Endodermal cell (in vitro differentiated cells): Measurements from ENCODE around the gene PTPRO. TPM values are rescaled to one million over a fixed set of nuclear protein-coding genes. Genes with fewer than 3 reads are reported as not detected.

Experiments
- DNase-seq: peaks from one replicate; pipeline ENCODE4 v3.0.0-alpha.2; 2017
- H3K27ac ChIP-seq: 2 replicates; pipeline ENCODE4 v1.5.1; 2013; ENCODE audit warnings: mild to moderate bottlenecking, low read depth, low read length, moderate library complexity
- H3K27me3 ChIP-seq: 2 replicates; pipeline ENCODE4 v1.6.1; 2013; ENCODE audit warnings: mild to moderate bottlenecking, low read length, moderate library complexity; ENCODE audit not compliant: insufficient read depth, control insufficient read depth, poor library complexity, severe bottlenecking
- H3K36me3 ChIP-seq: 2 replicates; pipeline ENCODE4 v1.7.0; 2013; ENCODE audit warnings: mild to moderate bottlenecking, low read length, moderate library complexity; ENCODE audit not compliant: control insufficient read depth, insufficient read depth
- H3K4me1 ChIP-seq: one replicate; pipeline ENCODE4 v1.7.0; 2013; ENCODE audit warnings: low read length; ENCODE audit not compliant: control insufficient read depth, insufficient read depth
- H3K4me3 ChIP-seq: 2 replicates; pipeline ENCODE4 v1.5.1; 2013; ENCODE audit warnings: mild to moderate bottlenecking, low read length, moderate library complexity
- H3K9ac ChIP-seq: 2 replicates; pipeline ENCODE4 v1.6.1; 2013; ENCODE audit warnings: mild to moderate bottlenecking, low read length, moderate library complexity; ENCODE audit not compliant: poor library complexity, severe bottlenecking; ENCODE audit errors: extremely low read depth
- H3K9me3 ChIP-seq: 2 replicates; pipeline ENCODE4 v1.6.1; 2013; ENCODE audit warnings: mild to moderate bottlenecking, low read length, moderate library complexity; ENCODE audit not compliant: control insufficient read depth
- H3K27ac Mint-ChIP-seq: 2 replicates; pipeline ENCODE4 v1.8.0; 2020; ENCODE audit warnings: mixed read lengths
- H3K27me3 Mint-ChIP-seq: 2 replicates; pipeline ENCODE4 v1.8.0; 2021; ENCODE audit warnings: mild to moderate bottlenecking, mixed read lengths; ENCODE audit not compliant: insufficient read depth
- H3K36me3 Mint-ChIP-seq: 2 replicates; pipeline ENCODE4 v1.8.0; 2020; ENCODE audit warnings: low read depth, mixed read lengths
- H3K4me1 Mint-ChIP-seq: 2 replicates; pipeline ENCODE4 v1.8.0; 2020; ENCODE audit warnings: mixed read lengths
- H3K4me3 Mint-ChIP-seq: 2 replicates; pipeline ENCODE4 v1.8.0; 2020; ENCODE audit warnings: mild to moderate bottlenecking, moderate library complexity, mixed read lengths
- H3K9me3 Mint-ChIP-seq: 2 replicates; pipeline ENCODE4 v1.8.0; 2020; ENCODE audit warnings: mild to moderate bottlenecking, mixed read lengths
- CTCF ChIP-seq: fragments of 200-600 bp; sonication (generic); conservative IDR thresholded peaks from 2 replicates; pipeline ENCODE4 v1.5.0; 2021; ENCODE audit warnings: antibody characterized with exemption, mild to moderate bottlenecking
- whole genome bisulfite sequencing, 2 experiments: methylation state at CpG; one replicate each; pipeline versions ENCODE4 v1.1.5 to v1.1.7; 2013; ENCODE audit warnings: missing lambda C conversion rate in 2 of 2, mixed read lengths in 1 of 2; ENCODE audit not compliant: insufficient coverage in 1 of 2, insufficient read length in 1 of 2; 5-methylcytosine and 5-hydroxymethylcytosine counted together
- total RNA-seq, 2 donors: library from RNA; stranded (reverse); fragmentation: NEBNext Ultra II Directional in 1 of 2; extraction: Animal tissue kit (Norgen Biotek cat#: 25700) in 1 of 2; gene quantifications; 2 replicates in 1 of 2; 3 replicates in 1 of 2; pipeline ENCODE4 v1.2.1, GENCODE V29; 2021

The PTPRO gene
- total RNA-seq, 2 donors from 2014 or later: 0.31 TPM; not detected in 1

DNA sequence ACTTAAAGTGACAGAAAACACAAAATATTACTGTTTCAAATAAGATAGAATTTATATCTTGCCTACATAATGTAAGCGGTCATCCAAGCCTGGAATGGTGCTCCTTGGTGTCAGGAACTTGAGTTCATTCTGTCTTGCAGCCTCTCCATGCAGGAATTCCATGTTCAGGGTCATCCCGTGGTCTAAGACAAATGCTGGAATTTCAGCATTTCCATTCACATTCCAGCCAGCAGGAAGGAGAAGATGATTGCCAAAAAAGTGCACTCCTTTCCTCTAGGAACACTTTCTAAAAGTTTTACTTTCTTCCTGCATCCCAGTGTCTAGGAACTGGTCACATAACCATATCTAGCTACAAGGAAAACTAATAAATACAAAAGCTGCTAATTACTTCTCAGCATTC is 106.3 kb downstream of the PTPRO start:
- no peaks in the 10 kb centered on the region for H3K9me3 ChIP-seq
- H3K36me3 Mint-ChIP-seq: no peaks in the 10 kb centered on the region
- TF ChIP-seq CTCF: peak; percentile 59
- DNase-seq: no peak
- no peaks in the 10 kb centered on the region for H3K4me1 ChIP-seq
- no peaks in the 10 kb centered on the region for H3K27me3 Mint-ChIP-seq
- H3K9me3 Mint-ChIP-seq: no peaks in the 10 kb centered on the region
- no peaks in the 10 kb centered on the region for H3K36me3 ChIP-seq
- no peak overlapping the region for H3K27ac ChIP-seq
- H3K27me3 ChIP-seq: no peaks in the 10 kb centered on the region
- no peak overlapping the region for H3K9ac ChIP-seq
- 58 to 64% methylated on average over 2 of the region's 2 CpGs for WGBS, 2 experiments
- no peak overlapping the region for H3K4me3 ChIP-seq
- H3K27ac Mint-ChIP-seq: no peak overlapping the region
- H3K4me1 Mint-ChIP-seq: no peaks in the 10 kb centered on the region
- no peak overlapping the region for H3K4me3 Mint-ChIP-seq

GRCh38 chr12:15429262-15429661 is 107.0 kb downstream of the PTPRO start:
- Mint-ChIP-seq H3K36me3 (no peaks in the 10 kb centered on the region), H3K9me3 (no peaks in the 10 kb centered on the region), H3K27me3 (no peaks in the 10 kb centered on the region), H3K4me1 (no peaks in the 10 kb centered on the region), H3K4me3 (no peak overlapping the region), H3K27ac (no peak overlapping the region)
- Histone ChIP-seq H3K9me3 (no peaks in the 10 kb centered on the region), H3K4me1 (no peaks in the 10 kb centered on the region), H3K27me3 (no peaks in the 10 kb centered on the region), H3K9ac (no peak overlapping the region), H3K36me3 (no peaks in the 10 kb centered on the region), H3K27ac (no peak overlapping the region), H3K4me3 (no peak overlapping the region)
- WGBS, 2 experiments: 87 to 90% methylated on average over 1 of the region's 1 CpG
- DNase-seq: no peak
- no peak for TF ChIP-seq CTCF

GRCh38 chr12:15435597-15435996 is 113.3 kb downstream of the PTPRO start:
- no peak overlapping the region for H3K27ac ChIP-seq
- no peak overlapping the region for H3K4me3 ChIP-seq
- H3K27me3 ChIP-seq: no peaks in the 10 kb centered on the region
- Mint-ChIP-seq H3K27ac (no peak overlapping the region), H3K36me3 (no peaks in the 10 kb centered on the region), H3K4me3 (no peak overlapping the region), H3K27me3 (no peaks in the 10 kb centered on the region), H3K4me1 (no peaks in the 10 kb centered on the region), H3K9me3 (no peaks in the 10 kb centered on the region)
- 97% methylated on average over 2 of the region's 2 CpGs; no CpG with 5 or more reads in 1 of the 2 experiments for WGBS, 2 experiments
- no peak for TF ChIP-seq CTCF
- H3K9ac ChIP-seq: no peak overlapping the region
- H3K36me3 ChIP-seq: no peaks in the 10 kb centered on the region
- no peak for DNase-seq
- H3K4me1 ChIP-seq: no peaks in the 10 kb centered on the region
- no peaks in the 10 kb centered on the region for H3K9me3 ChIP-seq
